Measurements from ENCODE around the gene ZNF835.

DNA sequence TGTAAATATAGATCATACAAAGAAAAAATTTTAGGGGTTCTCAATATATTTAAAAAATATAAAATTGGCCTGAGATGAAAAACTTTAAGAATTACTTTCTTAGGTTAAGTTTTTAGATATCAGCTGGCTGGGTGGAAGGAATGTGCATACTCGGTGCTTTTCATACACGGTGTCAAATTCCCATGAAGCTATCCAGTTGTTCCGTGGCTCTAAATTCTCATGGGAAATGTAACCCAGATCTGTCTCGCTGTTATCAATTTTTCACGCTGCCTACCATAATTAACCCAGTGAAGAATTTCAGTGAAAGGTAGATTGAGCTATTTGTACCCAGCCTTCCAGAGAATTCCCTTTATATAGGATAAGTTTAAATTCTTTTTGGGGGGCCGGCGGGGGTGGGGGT lies 11.6 kb upstream of the ZNF835 start:
- TF ChIP-seq SIN3A (IDR thresholded peaks at IDR 0.05; ENCODE audit: borderline replicate concordance, insufficient read depth, low read length) (no peak), POLR2AphosphoS5 (IDR thresholded peaks at IDR 0.05; ENCODE audit: low read depth, low read length) (no peak), TAF1 (IDR thresholded peaks at IDR 0.05; ENCODE audit: borderline replicate concordance, insufficient read depth, low read length) (no peak)

Data from PFSK-1 (cell line).